K562 (cell line): ENCODE data around the gene ADRB2. TPM values are rescaled to one million over a fixed set of nuclear protein-coding genes. Genes with fewer than 3 reads are reported as not detected.

ENCODE experiments used
- ATAC-seq: fragments of 200-7000 bp; cut with Tn5 transposase; 3 replicates; pipeline ENCODE4 v1.9.1; 2020; ENCODE audit warnings: moderate library complexity
- BruUV-seq: library from RNA; stranded (reverse); fragments of 400-500 nt; replicated peaks from 2 replicates; lab custom pipeline; 2021; lab: Mats Ljungman, UMichigan
- CTCF ChIA-PET: fragments of 300-600 bp; formaldehyde crosslinking; extraction: SDS; loops from one replicate; lab custom pipeline; 2021; ENCODE audit warnings: low intra/inter-chr PET ratio; lab: Yijun Ruan, JAX
- POLR2A ChIA-PET: fragments of 300-600, 350-650 bp; sonication (Branson Sonifier 250); formaldehyde crosslinking; extraction: SDS; loops from one replicate; lab custom pipeline; 2021; ENCODE audit warnings: antibody characterized with exemption, inconsistent platforms; lab: Yijun Ruan, JAX
- DNase-seq, 4 experiments: peaks; one replicate each; pipeline versions ENCODE4 v3.0.0 to v3.0.0-alpha.2; 2011 to 2018; ENCODE audit warnings: low spot score in 3 of 4, mixed read lengths in 3 of 4; ENCODE audit errors: extremely low read depth in 1 of 4
- FAIRE-seq: peaks from 2 replicates; lab custom pipeline; 2011; peaks lifted over from hg19 to GRCh38; lab: Jason Lieb, UNC
- H2AFZ ChIP-seq: 2 replicates; pipeline ENCODE4 v1.6.0; 2011; ENCODE audit warnings: low read depth, low read length, control low read depth, inconsistent platforms
- H3K27ac ChIP-seq: fragments of 200-600 bp; 3 replicates; pipeline ENCODE4 v1.8.0; 2011; ENCODE audit warnings: low read depth, mild to moderate bottlenecking, control low read depth, inconsistent platforms, low read length, moderate library complexity, mixed read lengths; ENCODE audit errors: extremely low read depth
- H3K27me3 ChIP-seq, 2 experiments: fragments of 300-600 bp in 1 of 2; 2 replicates in 1 of 2; 3 replicates in 1 of 2; pipeline versions ENCODE4 v1.6.0 to v1.8.0; 2011; ENCODE audit warnings: inconsistent platforms in 2 of 2, low read length in 2 of 2, mild to moderate bottlenecking in 1 of 2, mixed read lengths in 1 of 2, moderate library complexity in 1 of 2; ENCODE audit not compliant: control insufficient read depth in 2 of 2, insufficient read depth in 2 of 2
- H3K36me3 ChIP-seq: fragments of 300-600 bp; 3 replicates; pipeline ENCODE4 v1.8.0; 2011; ENCODE audit warnings: mild to moderate bottlenecking, low read length, inconsistent platforms; ENCODE audit not compliant: control insufficient read depth, insufficient read depth
- H3K4me1 ChIP-seq, 2 experiments: fragments of 200-600 bp in 1 of 2; replicated peaks in 1 of 2; 2 replicates in 1 of 2; 3 replicates in 1 of 2; pipeline versions ENCODE4 v1.5.1 to v1.8.0; 2011; ENCODE audit warnings: inconsistent platforms in 2 of 2, low read length in 2 of 2, mild to moderate bottlenecking in 1 of 2, mixed read lengths in 1 of 2, moderate library complexity in 1 of 2; ENCODE audit not compliant: control insufficient read depth in 2 of 2, insufficient read depth in 2 of 2
- H3K4me2 ChIP-seq: 2 replicates; pipeline ENCODE4 v1.6.1; 2011; ENCODE audit warnings: low read length, control low read depth, inconsistent platforms, mixed read lengths; ENCODE audit not compliant: insufficient read depth
- H3K4me3 ChIP-seq: fragments of 200-600 bp; sonication (generic), shearing (Covaris generic); 2 replicates; pipeline ENCODE4 v1.5.1; 2016; ENCODE audit warnings: control low read depth, inconsistent platforms
- H3K79me2 ChIP-seq: fragments of 200-600 bp; 3 replicates; pipeline ENCODE4 v1.8.0; 2011; ENCODE audit warnings: low read length, inconsistent platforms; ENCODE audit not compliant: control insufficient read depth, insufficient read depth
- H3K9ac ChIP-seq, 2 experiments: 2 replicates each; pipeline versions ENCODE4 v1.6.0 to v1.6.1; 2011; ENCODE audit warnings: low read depth in 2 of 2, low read length in 2 of 2, control low read depth in 1 of 2, inconsistent platforms in 1 of 2, mild to moderate bottlenecking in 1 of 2, mixed read lengths in 1 of 2; ENCODE audit not compliant: insufficient read depth in 1 of 2
- H3K9me1 ChIP-seq: one replicate; pipeline ENCODE4 v1.6.0; 2011; ENCODE audit warnings: inconsistent platforms, mild to moderate bottlenecking, low read length, moderate library complexity; ENCODE audit not compliant: control insufficient read depth, insufficient read depth
- H3K9me3 ChIP-seq: replicated peaks from 2 replicates; pipeline ENCODE4 v1.5.1; 2011; ENCODE audit warnings: low read depth, low read length, inconsistent platforms; ENCODE audit not compliant: control insufficient read depth, insufficient read depth
- H4K20me1 ChIP-seq: replicated peaks from 2 replicates; pipeline ENCODE4 v1.6.1; 2011; ENCODE audit warnings: low read length, inconsistent platforms, mixed read lengths; ENCODE audit not compliant: control insufficient read depth, insufficient read depth
- CBX8 ChIP-seq: fragments of 200-600 bp; sonication (generic); IDR thresholded peaks from 2 replicates; pipeline ENCODE4 v1.6.1; 2012; ENCODE audit warnings: borderline replicate concordance, mixed run types, low read depth, mild to moderate bottlenecking, moderate library complexity, mixed read lengths, low read length, control low read depth, inconsistent platforms; ENCODE audit not compliant: poor library complexity, severe bottlenecking; ENCODE audit errors: extremely low read depth
- GATAD2A ChIP-seq: fragments of 450-650 bp; IDR thresholded peaks from 2 replicates; pipeline ENCODE4 v1.6.1; 2017
- KLF10 ChIP-seq: fragments of 250-450 bp; sonication (Bioruptor Pico); IDR thresholded peaks from 2 replicates; pipeline ENCODE4 v1.6.1; 2021; ENCODE audit warnings: matching md5 sums
- SMC3 ChIP-seq: conservative IDR thresholded peaks from 2 replicates; pipeline ENCODE4 v1.6.1; 2011; ENCODE audit warnings: low read depth, low read length, improper control_type of control experiment; ENCODE audit not compliant: insufficient read depth
- TAF15 ChIP-seq: fragments of 200-400 bp; formaldehyde crosslinking; IDR thresholded peaks from 2 replicates; pipeline ENCODE4 v1.6.1; 2017; ENCODE audit warnings: mild to moderate bottlenecking, low read depth, low read length, moderate library complexity
- U2AF1 ChIP-seq: fragments of 200-400 bp; formaldehyde crosslinking; optimal IDR thresholded peaks from 2 replicates; pipeline ENCODE3; 2017; ENCODE audit warnings: mild to moderate bottlenecking, low read depth, low read length, moderate library complexity
- XRCC4 ChIP-seq: IDR thresholded peaks from one replicate; pipeline ENCODE4 v1.6.1; 2011; ENCODE audit not compliant: insufficient read depth, insufficient read length; ENCODE audit errors: extremely low read depth
- ZNF23 ChIP-seq: fragments of 250-450 bp; sonication (Bioruptor Pico); IDR thresholded peaks from 2 replicates; pipeline ENCODE4 v1.4.0; 2020; ENCODE audit warnings: mild to moderate bottlenecking
- ZNF384 ChIP-seq: IDR thresholded peaks from 2 replicates; pipeline ENCODE4 v1.6.1; 2012; ENCODE audit warnings: low read depth, low read length, improper control_type of control experiment
- WGBS: fragments of 100-300 bp; shearing (Covaris generic); methylation state at CpG from one replicate; pipeline ENCODE4 v1.1.6; 2016; ENCODE audit warnings: low coverage, mixed read lengths; ENCODE audit not compliant: insufficient coverage; ENCODE audit errors: missing lambda C conversion rate; 5-methylcytosine and 5-hydroxymethylcytosine counted together
- in situ Hi-C: fragments of 300-500 bp; cut with MboI; formaldehyde crosslinking; loops from 4 replicates; pipeline ENCODE4 v1.15.0; 2018; ENCODE audit warnings: inconsistent platforms, mixed read lengths
- intact Hi-C: fragments of 100-400 bp; cut with micrococcal nuclease; formaldehyde crosslinking; loops from 2 replicates; pipeline ENCODE4 v1.14.2; 2022
- polyA plus RNA-seq, 8 experiments: library from polyadenylated mRNA; depleted of rRNA in 4 of 8; stranded (reverse) in 5 of 8; unstranded in 3 of 8; fragments of >200 nt; fragmentation: Nextera tagmentation in 2 of 8; fragmentation: Illumina TruSeq in 1 of 8; extraction: Ambion mirVana in 2 of 8; extraction: Trizol in 1 of 8; gene quantifications; 2 replicates each; pipeline versions ENCODE4 v1.2.1 to v1.2.3, GENCODE V29; 2011 to 2014; ENCODE audit warnings: inconsistent platforms in 1 of 8, missing spikeins in 1 of 8
- total RNA-seq, 7 experiments: library from RNA; depleted of rRNA in 6 of 7; stranded (reverse); fragments of >200 nt in 6 of 7; fragmentation: Illumina TruSeq in 2 of 7; extraction: Trizol in 2 of 7; gene quantifications; 2 replicates each; pipeline versions ENCODE4 v1.2.1 to v1.2.3, GENCODE V29; 2011 to 2021; ENCODE audit warnings: low replicate concordance in 1 of 7

Gene ADRB2
- total and polyA plus RNA-seq, 9 of the 15 experiments (the other 6 are each of a cell fraction or from before 2014, with no cell fraction given): 0.01 to 0.18 (median 0.04) TPM; not detected in 2

DNA sequence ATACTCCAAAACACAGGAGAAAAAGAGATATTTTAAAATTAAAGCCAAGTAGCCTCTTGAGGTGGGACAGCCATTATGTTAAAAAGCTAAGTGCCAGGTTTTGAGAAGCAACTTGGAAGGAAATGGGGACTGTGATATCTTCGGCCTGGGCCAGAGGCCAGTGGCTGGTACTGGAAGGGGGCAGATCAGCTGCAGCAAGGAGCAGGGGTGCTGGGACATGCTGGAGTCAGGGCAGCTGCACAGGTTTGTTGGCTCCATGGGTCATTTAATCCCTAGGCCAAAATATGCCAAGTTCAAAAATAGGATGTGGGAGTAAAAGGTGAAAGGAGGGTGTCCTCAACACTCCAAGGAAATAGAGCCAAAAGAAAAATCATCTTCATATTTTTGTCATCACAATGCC lies 30.0 kb downstream of the ADRB2 start:
- TF ChIP-seq ZNF384 (no peak), KLF10 (CRISPR knock-in tag) (no peak), TAF15 (no peak), GATAD2A (no peak), SMC3 (no peak), U2AF1 (no peak), XRCC4 (no peak), ZNF23 (CRISPR knock-in tag) (no peak), CBX8 (no peak)
- Histone ChIP-seq H3K27ac (no peak overlapping the region), H3K4me3 (no peak overlapping the region), H3K4me1 (no peaks in the 10 kb centered on the region; a peak in 1 of 5 replicates), H2AFZ (no peak overlapping the region), H3K79me2 (no peaks in the 10 kb centered on the region), H3K9me3 (no peaks in the 10 kb centered on the region), H3K9ac (no peak overlapping the region), H4K20me1 (no peaks in the 10 kb centered on the region), H3K27me3 (peaks cover 0 to 21% of the 10 kb centered on the region in 2 experiments; a peak in 3 of 5 replicates), H3K4me2 (no peak overlapping the region), H3K36me3 (no peaks in the 10 kb centered on the region), H3K9me1 (no peaks in the 10 kb centered on the region)
- DNase-seq (no peak), ATAC-seq (no peak), FAIRE-seq (no peak)
- CTCF ChIA-PET: no interaction called here
- POLR2A ChIA-PET: no interaction called here
- intact Hi-C loops (no loop called here), in situ Hi-C loops (no loop called here)
- BruUV-seq: no TSS peak
- WGBS: 8% methylated on average over 1 of the region's 1 CpG
